Kidney capillary endothelial cell (primary cell): ENCODE measurements around the gene ATP6V1G3.
"Not testable (repeated sequence)": the region's sequence is repeated elsewhere in the genome, so short reads cannot be mapped to it uniquely, and the experiment has no call there.

Experiments used
- DNase-seq: peaks from one replicate; pipeline ENCODE4 v3.0.0-alpha.2; 2018; ENCODE audit warnings: low spot score

Gene ATP6V1G3

GRCh38 chr1:198542632-198543031, 2.2 kb upstream of the ATP6V1G3 start:
- no peak for DNase-seq

- no peak for DNase-seq
Measured at GRCh38 chr1:198541737-198542136, 1.3 kb upstream of the ATP6V1G3 start.

- no peak for DNase-seq
Measured at GRCh38 chr1:198538579-198539364, 1.7 kb downstream of the ATP6V1G3 start.

GRCh38 chr1:198535631-198536030, 4.8 kb downstream of the ATP6V1G3 start:
- no peak for DNase-seq

- DNase-seq: no peak
Measured at GRCh38 chr1:198534548-198535418, 5.7 kb downstream of the ATP6V1G3 start.

GRCh38 chr1:198531891-198532290, 8.6 kb downstream of the ATP6V1G3 start:
- DNase-seq: no peak

- DNase-seq: no peak
Measured at GRCh38 chr1:198530953-198531352, 9.5 kb downstream of the ATP6V1G3 start.

GRCh38 chr1:198529414-198529813, 11.1 kb downstream of the ATP6V1G3 start:
- no peak for DNase-seq

GRCh38 chr1:198528364-198528763, 12.1 kb downstream of the ATP6V1G3 start:
- peak; percentile 31 for DNase-seq

GRCh38 chr1:198524556-198524955, 15.9 kb downstream of the ATP6V1G3 start:
- no peak for DNase-seq

GRCh38 chr1:198524127-198524526, 16.4 kb downstream of the ATP6V1G3 start:
- DNase-seq: not testable (repeated sequence)

- no peak for DNase-seq
Measured at GRCh38 chr1:198523182-198523950, 17.1 kb downstream of the ATP6V1G3 start.

GRCh38 chr1:198520524-198521254, 19.8 kb downstream of the ATP6V1G3 start:
- no peak for DNase-seq

GRCh38 chr1:198519639-198520501, 20.6 kb downstream of the ATP6V1G3 start:
- DNase-seq: no peak

- DNase-seq: no peak
Measured at GRCh38 chr1:198517623-198518199, 22.8 kb downstream of the ATP6V1G3 start.

- DNase-seq: no peak
Measured at GRCh38 chr1:198500096-198500495, 40.4 kb downstream of the ATP6V1G3 start.

GRCh38 chr1:198499588-198499987, 40.9 kb downstream of the ATP6V1G3 start:
- no peak for DNase-seq

- DNase-seq: no peak
Measured at GRCh38 chr1:198498881-198499280, 41.6 kb downstream of the ATP6V1G3 start.

GRCh38 chr1:198498103-198498385, 42.4 kb downstream of the ATP6V1G3 start:
- DNase-seq: no peak

- DNase-seq: no peak
Measured at GRCh38 chr1:198497326-198498102, 43.0 kb downstream of the ATP6V1G3 start.
